ENCODE data around the gene STRA6. TPM values are rescaled to one million over a fixed set of nuclear protein-coding genes. Genes with fewer than 3 reads are reported as not detected.

Gene STRA6
- total and polyA plus RNA-seq, 2 of the 8 experiments (the other 6 are each of a cell fraction or from before 2014, with no cell fraction given) = 9.3 to 14.5 TPM

- Histone ChIP-seq H3K18ac (ENCODE audit: extremely low read depth, low read length) (no peak overlapping the region), H2BK20ac (ENCODE audit: low read length) (no peak overlapping the region), H2BK15ac (ENCODE audit: low read length) (peak overlapping the region; percentile 78; the same call in 1 of the 2 replicates), H2BK120ac (replicated peaks; ENCODE audit: low read depth, low read length) (no peak overlapping the region), H3K27ac (ENCODE audit: low read depth, low read length) (no peak overlapping the region), H3K79me2 (ENCODE audit: control insufficient read depth in 1 of 2, insufficient read depth in 2 of 2, low read length in 2 of 2) (no peaks in the 10 kb centered on the region), H3K27me3 (replicated peaks in 1 of 4; ENCODE audit: control insufficient read depth in 3 of 4, extremely low read depth in 1 of 4, insufficient read depth in 3 of 4, low read length in 3 of 4) (no peaks in the 10 kb centered on the region; a peak in 2 of 7 replicates), H4K8ac (ENCODE audit: extremely low read depth, insufficient read depth, low read length) (no peak overlapping the region), H4K91ac (replicated peaks; ENCODE audit: insufficient read length, low read length) (no peak overlapping the region), H2AFZ (ENCODE audit: low read length) (no peak overlapping the region), H3K79me1 (ENCODE audit: low read depth, low read length) (no peaks in the 10 kb centered on the region; the same call in 1 of the 2 replicates), H3K23ac (ENCODE audit: insufficient read length) (no peak overlapping the region), H3K9me3 (ENCODE audit: insufficient read depth in 2 of 2, low read depth in 1 of 2, low read length in 1 of 2) (no peaks in the 10 kb centered on the region), H3K4me3 (ENCODE audit: extremely low read depth in 1 of 4, insufficient read depth in 2 of 4, low read depth in 3 of 4, low read length in 4 of 4) (no peak overlapping the region), H2BK5ac (ENCODE audit: low read depth, low read length) (no peak overlapping the region), H4K20me1 (replicated peaks in 1 of 2; ENCODE audit: control insufficient read depth in 1 of 2, insufficient read depth in 2 of 2, low read length in 2 of 2) (peaks cover 2% of the 10 kb centered on the region in 2 experiments), H3K23me2 (ENCODE audit: low read depth, low read length) (no peaks in the 10 kb centered on the region), H3K36me3 (ENCODE audit: control insufficient read depth in 2 of 4, insufficient read depth in 4 of 4, low read length in 3 of 4) (no peaks in the 10 kb centered on the region), H3K9ac (replicated peaks in 1 of 4; ENCODE audit: extremely low read depth in 1 of 4, low read depth in 3 of 4, low read length in 3 of 4) (no peak overlapping the region), H3K4me1 (replicated peaks in 1 of 4; ENCODE audit: control insufficient read depth in 3 of 4, insufficient read depth in 4 of 4, low read length in 3 of 4) (peaks cover 0 to 11% (median 6%) of the 10 kb centered on the region in 4 experiments; a peak in 5 of 7 replicates), H3K4me2 (ENCODE audit: insufficient read depth in 1 of 2, low read depth in 2 of 2, low read length in 2 of 2) (no peak overlapping the region), H2AK5ac (ENCODE audit: low read depth, low read length) (no peak overlapping the region), H4K5ac (ENCODE audit: insufficient read length, low read depth, low read length) (no peak overlapping the region), H3K56ac (replicated peaks; ENCODE audit: insufficient read length, low read depth, low read length) (no peak overlapping the region), H3K14ac (ENCODE audit: insufficient read length) (no peak overlapping the region), H3K4ac (replicated peaks; ENCODE audit: insufficient read length, low read depth, low read length) (no peak overlapping the region), H2BK12ac (ENCODE audit: low read depth, low read length) (no peak overlapping the region)
- DNase-seq (ENCODE audit: low read depth in 1 of 2, low spot score in 2 of 2) (no peak), FAIRE-seq (no peak)
- 89% methylated on average over 7 of the region's 7 CpGs; no CpG with 5 or more reads in 1 of the 2 experiments for WGBS, 2 experiments (ENCODE audit: extremely low coverage in 1 of 2, insufficient coverage in 1 of 2, insufficient read length in 1 of 2, insufficient replicate concordance in 2 of 2, low coverage in 1 of 2, low lambda C conversion rate in 2 of 2, missing lambda C conversion rate in 1 of 2)
- POLR2A ChIA-PET (ENCODE audit: partially characterized antibody) = interaction anchor here (0.7 to 2.7 kb wide), 4 partner anchors 9 to 113 kb away, joined by 3 to 14 read pairs (median 6); partner anchors contain the start of gene STRA6
- CTCF ChIA-PET (ENCODE audit: partially characterized antibody) = interaction anchor here (0.6 to 2.5 kb wide), 12 partner anchors 9 to 134 kb away, joined by 3 to 10 read pairs (median 4); no protein-coding TSS in a partner anchor
- TF ChIP-seq POLR2A (IDR thresholded peaks at IDR 0.05; ENCODE audit: control extremely low read depth in 1 of 2, low read depth in 2 of 2, low read length in 2 of 2) = no peak
- TF ChIP-seq HDAC6 (IDR thresholded peaks at IDR 0.05; ENCODE audit: low read depth, low read length) = no peak
- TF ChIP-seq SIRT6 (IDR thresholded peaks at IDR 0.05; ENCODE audit: low read length) = no peak
- TF ChIP-seq FOSL1 (IDR thresholded peaks at IDR 0.05; ENCODE audit: insufficient read depth, low read depth, low read length) = no peak
- no peak for TF ChIP-seq SP4 (IDR thresholded peaks at IDR 0.05; ENCODE audit: low read length)
- TF ChIP-seq TEAD4 (IDR thresholded peaks at IDR 0.05; ENCODE audit: low read depth, low read length) = no peak
- no peak for TF ChIP-seq CREB1 (IDR thresholded peaks at IDR 0.05)
- no peak for TF ChIP-seq SRF (IDR thresholded peaks at IDR 0.05; ENCODE audit: low read depth, low read length)
- TF ChIP-seq TCF12 (IDR thresholded peaks at IDR 0.05; ENCODE audit: low read depth, low read length) = no peak
- TF ChIP-seq ATF3 (IDR thresholded peaks at IDR 0.05; ENCODE audit: insufficient read depth, low read depth, low read length) = no peak
- TF ChIP-seq E2F6 (IDR thresholded peaks at IDR 0.05) = no peak
- no peak for TF ChIP-seq MAFK (IDR thresholded peaks at IDR 0.05; ENCODE audit: low read depth, low read length)
- no peak for TF ChIP-seq ASH2L (IDR thresholded peaks at IDR 0.05; ENCODE audit: low read length)
These were observed 24.1 kb downstream of the STRA6 start for GRCh38 chr15:74178326-74179100.

All from H1 (cell line).